Right lung (tissue), 5 donors: ENCODE measurements around the gene SKIL. TPM values are rescaled to one million over a fixed set of nuclear protein-coding genes. Genes with fewer than 3 reads are reported as not detected.

Source experiments
- DNase-seq, 2 donors: peaks; one replicate each; pipeline ENCODE4 v3.0.0-alpha.2; 2013
- polyA plus RNA-seq, 5 donors: library from polyadenylated mRNA; unstranded; fragments of 120-200 nt; gene quantifications; one replicate each; pipeline versions ENCODE4 v1.2.1 to v1.2.3, GENCODE V29; 2013; ENCODE audit warnings: inconsistent platforms in 1 of 5, low replicate concordance in 1 of 5; ENCODE audit not compliant: insufficient read length in 5 of 5, insufficient read depth in 1 of 5

SKIL gene
- polyA plus RNA-seq, 5 donors = 32.4 to 58.9 (median 54.2) TPM

- no peak for DNase-seq
These were observed 10.8 kb upstream of the SKIL start for GRCh38 chr3:170346481-170347392.

DNA sequence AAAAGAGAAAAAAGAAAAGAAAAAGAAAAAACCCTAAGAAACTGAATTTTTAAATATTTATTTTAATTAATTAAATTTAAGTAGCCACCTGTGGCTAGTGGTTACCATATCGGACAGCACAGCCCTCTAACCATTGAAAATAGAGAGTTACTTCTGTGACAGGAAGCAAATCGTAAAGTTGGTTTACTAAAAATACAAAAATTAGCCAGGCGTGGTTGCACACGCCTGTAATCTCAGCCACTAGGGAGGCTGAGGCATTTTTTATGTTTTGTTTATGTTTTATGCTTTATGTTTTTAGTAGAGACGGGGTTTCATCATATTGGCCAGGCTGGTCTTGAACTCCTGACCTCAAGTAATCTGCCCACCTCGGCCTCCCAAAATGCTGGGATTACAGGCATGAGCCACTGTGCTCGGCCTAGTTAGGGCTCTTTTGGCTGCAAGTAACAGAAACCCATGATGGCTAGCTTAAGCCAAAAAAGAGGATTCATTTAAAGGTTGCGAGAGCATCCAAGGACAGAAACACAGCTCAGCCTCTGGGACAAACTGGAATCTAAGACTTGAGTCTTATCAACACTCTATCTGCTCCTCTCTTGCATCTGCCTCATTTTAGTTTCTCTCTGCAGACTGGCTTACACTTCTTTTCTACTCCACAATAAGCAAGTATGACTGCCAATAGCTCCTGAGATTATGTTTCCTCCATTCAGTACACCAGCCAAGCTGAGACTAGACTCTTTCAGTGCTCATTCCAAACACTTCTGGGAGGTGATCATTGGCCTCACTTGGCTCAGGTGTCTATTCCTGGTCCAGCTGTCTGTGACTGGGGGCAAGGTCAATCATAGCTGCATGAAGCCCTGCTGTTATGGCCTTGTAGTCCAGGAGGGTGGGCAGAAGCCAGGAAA, 6.8 kb upstream of the SKIL start:
- DNase-seq = no peak

DNA sequence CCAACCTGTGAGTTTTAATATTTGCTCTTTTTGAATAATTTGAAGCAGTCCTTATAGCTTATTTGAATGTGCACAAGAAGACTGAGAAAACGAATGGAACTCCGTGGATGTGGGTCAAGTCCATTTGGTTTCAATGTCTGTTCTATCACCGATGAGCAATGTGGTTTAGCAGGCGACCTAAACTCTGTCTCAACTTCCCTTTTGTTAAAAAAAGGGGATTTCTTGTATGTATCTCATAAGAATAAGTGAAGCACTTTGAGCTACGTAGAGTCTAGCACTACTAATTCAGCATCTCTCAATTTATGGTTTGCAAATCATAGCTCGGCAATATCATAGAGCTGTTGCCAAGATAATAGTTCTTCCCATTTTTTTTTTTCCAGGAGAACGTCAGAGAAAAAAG, 4.6 kb upstream of the SKIL start:
- DNase-seq = no peak

DNA sequence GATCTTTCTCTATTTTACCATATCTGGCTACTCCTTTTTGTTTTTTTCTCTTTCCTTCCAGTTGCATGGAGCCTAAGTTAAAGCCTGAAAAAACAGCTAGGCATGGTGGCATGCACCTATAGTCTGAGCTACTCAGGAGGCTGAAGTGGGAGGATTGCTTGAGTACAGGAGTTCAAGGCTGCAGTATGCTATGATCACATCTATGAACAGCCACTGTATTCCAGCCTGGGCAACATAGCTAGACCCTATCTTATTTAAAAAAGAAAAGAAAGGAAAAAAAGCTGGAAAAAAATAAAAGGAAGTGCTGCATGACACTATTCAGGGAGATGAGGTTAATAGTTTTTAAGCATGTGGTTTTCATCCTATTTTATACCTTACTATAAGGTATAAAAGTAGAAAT, 4.0 kb upstream of the SKIL start:
- no peak for DNase-seq

GRCh38 chr3:170354760-170355159, 2.8 kb upstream of the SKIL start:
- DNase-seq = no peak

DNA sequence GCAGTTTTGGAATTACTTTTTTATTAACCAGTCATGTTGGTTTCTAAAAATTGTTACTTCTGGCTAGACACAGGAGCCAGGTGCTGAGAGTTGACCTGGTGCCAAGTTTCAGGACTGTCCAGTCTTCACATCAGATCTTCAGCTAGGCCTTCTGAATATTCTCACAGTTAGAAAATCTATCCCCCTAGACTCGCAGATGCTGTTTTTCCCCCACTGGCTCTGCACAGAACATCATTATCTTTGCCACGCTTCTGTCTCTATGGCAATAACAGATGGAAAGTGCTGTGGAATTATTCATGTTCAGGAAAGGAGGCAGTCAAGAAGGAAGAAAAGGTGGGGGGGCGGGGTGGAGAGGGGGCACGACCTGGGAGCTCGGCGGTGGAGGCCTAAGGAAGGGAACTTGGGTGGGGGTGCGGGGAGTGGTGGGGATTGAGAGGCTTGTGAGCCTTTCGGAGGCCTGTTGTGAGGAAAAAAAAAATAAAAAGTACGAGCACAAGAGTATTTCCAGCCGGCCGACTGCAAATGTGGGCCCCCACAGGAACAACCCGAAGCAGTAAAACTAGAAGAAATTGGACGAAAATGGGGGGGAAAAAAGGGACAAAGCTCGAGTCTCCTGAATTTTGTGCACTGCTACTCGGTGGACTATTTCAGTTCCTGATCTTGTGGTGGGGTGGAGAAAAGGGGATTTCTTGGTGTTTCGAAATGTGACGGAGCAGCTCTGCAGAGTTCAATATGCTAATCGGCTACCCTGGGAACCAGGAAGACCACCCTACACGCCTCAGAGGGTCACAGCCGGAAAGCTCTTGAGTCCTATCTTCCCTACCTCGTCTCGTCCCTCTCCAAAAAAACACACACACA, 1.5 kb upstream of the SKIL start:
- peak; percentile 49 to 58 for DNase-seq

DNA sequence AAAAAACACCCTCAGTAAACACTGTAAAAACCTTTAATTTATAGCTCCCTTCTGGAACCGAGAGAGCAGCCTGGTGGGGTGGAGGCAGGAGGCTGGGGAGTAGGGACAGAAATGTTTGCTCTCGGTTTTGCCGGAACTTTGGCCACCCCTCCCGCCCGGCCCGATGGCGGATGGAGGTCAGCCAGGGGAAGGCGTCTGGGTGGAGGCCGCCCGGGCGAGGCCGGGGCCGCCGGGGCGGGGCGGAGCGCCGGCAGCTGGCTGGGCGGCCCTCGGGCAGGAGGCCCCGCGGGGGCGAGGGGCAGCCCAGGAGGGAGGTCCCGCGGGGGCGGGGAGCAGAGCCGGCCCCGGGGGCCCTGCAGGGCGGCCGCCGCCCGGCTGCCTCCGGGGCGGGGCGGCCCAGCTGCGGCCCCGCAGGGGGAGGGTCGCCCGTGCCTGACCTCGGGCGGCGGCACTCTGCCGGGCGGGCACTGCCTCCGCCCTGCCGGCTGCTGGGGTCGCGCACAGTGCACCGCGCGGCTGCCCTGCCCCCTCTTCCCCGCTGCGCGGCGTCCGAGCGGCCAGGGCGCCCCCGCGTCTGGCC, 829 bp upstream of the SKIL start:
- DNase-seq = peak; percentile 90 to 92

GRCh38 chr3:170358042-170359010, 811 bp downstream of the SKIL start:
- peak; percentile 69 to 76 for DNase-seq

GRCh38 chr3:170359178-170359704, 1.7 kb downstream of the SKIL start:
- DNase-seq = peak in 1 of 2 donors; percentile 27

GRCh38 chr3:170360466-170360865, 3.0 kb downstream of the SKIL start:
- DNase-seq = no peak

DNA sequence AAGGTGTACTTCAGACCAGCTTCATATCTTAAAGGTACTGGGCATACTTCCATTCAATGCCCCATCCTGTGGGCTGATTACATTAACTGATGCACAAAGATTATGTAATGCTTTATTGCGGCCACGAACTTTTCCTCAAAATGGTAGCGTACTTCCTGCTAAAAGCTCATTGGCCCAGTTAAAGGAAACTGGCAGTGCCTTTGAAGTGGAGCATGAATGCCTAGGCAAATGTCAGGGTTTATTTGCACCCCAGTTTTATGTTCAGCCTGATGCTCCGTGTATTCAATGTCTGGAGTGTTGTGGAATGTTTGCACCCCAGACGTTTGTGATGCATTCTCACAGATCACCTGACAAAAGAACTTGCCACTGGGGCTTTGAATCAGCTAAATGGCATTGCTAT, 3.4 kb downstream of the SKIL start:
- DNase-seq = no peak

DNA sequence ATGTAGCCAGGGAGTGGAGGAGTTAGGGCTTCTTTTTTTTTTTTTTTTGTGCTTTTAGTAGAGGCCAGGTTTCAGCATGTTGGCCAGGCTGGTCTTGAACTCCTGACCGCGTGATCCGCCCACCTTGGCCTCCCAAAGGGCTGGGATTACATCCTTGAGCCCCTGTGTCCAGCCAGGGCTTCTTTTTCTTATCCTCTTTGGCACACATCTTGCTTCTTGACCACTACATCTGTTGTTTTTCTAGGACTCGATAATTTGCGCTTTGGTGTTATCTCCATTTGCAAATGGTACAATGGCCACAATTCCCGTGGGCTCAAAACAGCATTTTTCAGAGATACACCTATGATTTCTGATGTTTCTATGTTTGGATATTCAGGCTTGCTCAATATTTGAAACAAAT, 4.2 kb downstream of the SKIL start:
- no peak for DNase-seq

GRCh38 chr3:170363471-170363994, 6.0 kb downstream of the SKIL start:
- DNase-seq = no peak

GRCh38 chr3:170364965-170365364, 7.5 kb downstream of the SKIL start:
- no peak for DNase-seq

- DNase-seq = no peak
These were observed 10.3 kb downstream of the SKIL start for GRCh38 chr3:170367797-170368196.

DNA sequence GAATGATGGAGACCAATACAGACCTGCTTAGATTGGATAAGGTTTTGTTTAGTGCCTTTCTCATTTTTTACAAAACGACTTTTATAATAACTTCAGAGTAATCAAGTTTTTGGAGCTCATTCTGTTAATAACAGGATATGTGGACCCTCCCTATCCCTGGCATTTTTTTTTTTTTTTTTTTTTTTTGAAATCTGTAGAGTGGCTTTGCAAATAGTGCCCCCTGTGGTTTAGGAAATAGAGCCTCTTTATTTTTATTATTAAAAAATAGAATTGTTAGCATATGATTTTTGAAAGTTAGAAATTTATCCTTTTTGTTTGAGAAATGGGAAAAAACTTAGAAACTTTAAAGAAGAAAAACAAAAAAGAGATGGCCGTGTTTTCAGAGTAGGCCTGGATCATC, 11.4 kb downstream of the SKIL start:
- DNase-seq = no peak

DNA sequence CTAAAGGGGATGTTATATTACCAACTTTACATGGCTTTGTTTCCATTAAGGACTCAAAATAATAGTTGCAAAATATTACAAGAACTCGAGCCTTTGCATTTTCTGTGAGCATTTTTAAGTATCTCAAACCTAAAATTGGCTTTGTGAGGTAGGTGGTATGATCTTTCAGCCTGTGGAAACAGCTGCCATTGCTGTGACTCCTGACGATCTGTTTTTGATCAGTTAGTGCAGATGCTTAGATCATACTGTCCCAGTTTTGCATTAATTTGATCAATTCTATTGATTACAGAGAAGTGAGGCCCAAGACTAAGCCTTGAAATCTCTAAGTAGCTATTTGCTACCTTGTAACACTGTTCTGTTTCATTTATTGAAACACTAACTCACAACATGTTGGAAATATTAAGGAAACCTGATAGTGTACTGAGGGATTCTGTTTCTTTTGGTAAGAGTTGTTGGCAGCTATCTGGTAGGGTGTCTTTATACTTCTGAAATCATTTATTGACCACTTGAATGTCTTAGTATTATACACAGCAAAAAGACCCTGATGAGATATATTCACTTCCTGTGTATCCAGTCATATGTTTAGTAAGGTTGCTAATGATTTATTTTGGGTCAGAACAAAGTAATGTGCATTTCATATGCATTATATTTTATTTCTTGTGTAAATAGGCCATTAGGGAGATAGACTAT, 14.8 kb downstream of the SKIL start:
- no peak for DNase-seq

GRCh38 chr3:170383567-170383966, 26.1 kb downstream of the SKIL start:
- DNase-seq = no peak

- no peak for DNase-seq
These were observed 29.0 kb downstream of the SKIL start for GRCh38 chr3:170386468-170386867.
